IMR-90 (cell line): ENCODE results near the gene STAT4. TPM values are rescaled to one million over a fixed set of nuclear protein-coding genes. Genes with fewer than 3 reads are reported as not detected.

Source experiments
- ATAC-seq: fragments of 200-7000 bp; cut with Tn5 transposase; 2 replicates; pipeline ENCODE4 v1.9.1; 2020; ENCODE audit warnings: low read depth, mild to moderate bottlenecking, moderate library complexity
- BruUV-seq: library from RNA; stranded (reverse); fragments of 400-500 nt; replicated peaks from 2 replicates; lab custom pipeline; 2021; lab: Mats Ljungman, UMichigan
- CTCF ChIA-PET: fragments of 300-600 bp; formaldehyde crosslinking; extraction: SDS; loops from one replicate; lab custom pipeline; 2021; ENCODE audit warnings: antibody characterized with exemption; lab: Yijun Ruan, JAX
- POLR2A ChIA-PET: fragments of 300-600 bp; sonication (Branson Sonifier 250); formaldehyde crosslinking; loops from one replicate; lab custom pipeline; 2022; ENCODE audit warnings: antibody characterized with exemption; ENCODE audit not compliant: unreplicated experiment; lab: Charles Lee
- DNase-seq: peaks from one replicate; pipeline ENCODE4 v3.0.0; 2013
- H2AFZ ChIP-seq: replicated peaks from 2 replicates; pipeline ENCODE3; 2013; ENCODE audit warnings: low read length, mild to moderate bottlenecking; ENCODE audit not compliant: poor library complexity
- H2AK5ac ChIP-seq: 2 replicates; pipeline ENCODE4 v1.6.1; 2013; ENCODE audit warnings: low read depth, low read length, inconsistent platforms
- H2AK9ac ChIP-seq: replicated peaks from 2 replicates; pipeline ENCODE3; 2013; ENCODE audit warnings: mild to moderate bottlenecking, low read depth, low read length, moderate library complexity; ENCODE audit not compliant: poor library complexity
- H2BK120ac ChIP-seq: 2 replicates; pipeline ENCODE4 v1.6.1; 2013; ENCODE audit warnings: low read depth, low read length, inconsistent platforms
- H2BK15ac ChIP-seq: 3 replicates; pipeline ENCODE4 v1.6.1; 2013; ENCODE audit warnings: low read depth, low read length, inconsistent platforms
- H2BK20ac ChIP-seq: 2 replicates; pipeline ENCODE4 v1.6.1; 2013; ENCODE audit warnings: low read depth, mild to moderate bottlenecking, inconsistent platforms, low read length, moderate library complexity
- H2BK5ac ChIP-seq: 2 replicates; pipeline ENCODE4 v1.6.1; 2013; ENCODE audit warnings: mild to moderate bottlenecking, low read depth, low read length, inconsistent platforms; ENCODE audit not compliant: poor library complexity, severe bottlenecking
- H3K14ac ChIP-seq: replicated peaks from 2 replicates; pipeline ENCODE4 v1.6.1; 2013; ENCODE audit warnings: low read depth, low read length, inconsistent platforms
- H3K18ac ChIP-seq: 2 replicates; pipeline ENCODE4 v1.6.1; 2013; ENCODE audit warnings: low read depth, low read length, control low read depth
- H3K23ac ChIP-seq: 2 replicates; pipeline ENCODE4 v1.6.1; 2013; ENCODE audit warnings: low read depth, low read length, inconsistent platforms
- H3K27ac ChIP-seq: 2 replicates; pipeline ENCODE4 v1.5.1; 2013; ENCODE audit warnings: mild to moderate bottlenecking, control low read depth, low read length; ENCODE audit not compliant: insufficient read depth
- H3K27me3 ChIP-seq: 2 replicates; pipeline ENCODE4 v1.6.1; 2013; ENCODE audit warnings: low read length; ENCODE audit not compliant: control insufficient read depth, insufficient read depth
- H3K36me3 ChIP-seq: 2 replicates; pipeline ENCODE4 v1.6.1; 2013; ENCODE audit warnings: low read length, mixed read lengths; ENCODE audit not compliant: control insufficient read depth, insufficient read depth
- H3K4ac ChIP-seq: 2 replicates; pipeline ENCODE4 v1.6.1; 2013; ENCODE audit warnings: low read depth, low read length, inconsistent platforms
- H3K4me1 ChIP-seq: 2 replicates; pipeline ENCODE4 v1.6.1; 2013; ENCODE audit warnings: low read length, mixed read lengths; ENCODE audit not compliant: control insufficient read depth, insufficient read depth
- H3K4me2 ChIP-seq: 2 replicates; pipeline ENCODE4 v1.6.1; 2013; ENCODE audit warnings: low read depth, mild to moderate bottlenecking, control low read depth, low read length, moderate library complexity
- H3K4me3 ChIP-seq: 2 replicates; pipeline ENCODE4 v1.5.1; 2013; ENCODE audit warnings: low read depth, mild to moderate bottlenecking, control low read depth, low read length, moderate library complexity; ENCODE audit not compliant: insufficient read depth
- H3K56ac ChIP-seq: 2 replicates; pipeline ENCODE4 v1.6.1; 2013; ENCODE audit warnings: low read length, inconsistent platforms; ENCODE audit not compliant: insufficient read depth; ENCODE audit errors: extremely low read depth
- H3K79me1 ChIP-seq, 2 experiments: 2 replicates each; pipeline ENCODE4 v1.6.1; 2013; ENCODE audit warnings: low read length in 2 of 2, inconsistent platforms in 1 of 2, low read depth in 1 of 2
- H3K9ac ChIP-seq: 2 replicates; pipeline ENCODE4 v1.6.1; 2013; ENCODE audit warnings: low read depth, low read length, control low read depth
- H3K9me1 ChIP-seq: 2 replicates; pipeline ENCODE4 v1.6.1; 2013; ENCODE audit warnings: low read length, inconsistent platforms; ENCODE audit not compliant: insufficient read depth
- H3K9me3 ChIP-seq: 2 replicates; pipeline ENCODE4 v1.6.1; 2013; ENCODE audit warnings: low read length; ENCODE audit not compliant: control insufficient read depth, insufficient read depth
- H4K20me1 ChIP-seq: 2 replicates; pipeline ENCODE4 v1.6.1; 2013; ENCODE audit warnings: low read length, inconsistent platforms; ENCODE audit not compliant: insufficient read depth
- H4K5ac ChIP-seq: 2 replicates; pipeline ENCODE4 v1.6.1; 2013; ENCODE audit warnings: mild to moderate bottlenecking, low read depth, low read length, control low read depth
- H4K8ac ChIP-seq, 2 experiments: 2 replicates each; pipeline ENCODE4 v1.6.1; 2013; ENCODE audit warnings: low read depth in 2 of 2, low read length in 2 of 2, control low read depth in 1 of 2, inconsistent platforms in 1 of 2
- H4K91ac ChIP-seq: 2 replicates; pipeline ENCODE4 v1.6.1; 2013; ENCODE audit warnings: low read depth, low read length, inconsistent platforms; ENCODE audit not compliant: insufficient read depth
- BHLHE40 ChIP-seq: fragments of 150-350 bp; IDR thresholded peaks from 2 replicates; pipeline ENCODE4 v1.6.1; 2016; ENCODE audit warnings: mild to moderate bottlenecking, low read depth, low read length
- CEBPB ChIP-seq: IDR thresholded peaks from 2 replicates; pipeline ENCODE4 v1.6.1; 2012; ENCODE audit warnings: low read depth, low read length, improper control_type of control experiment
- CHD1 ChIP-seq: IDR thresholded peaks from 2 replicates; pipeline ENCODE4 v1.6.1; 2012; ENCODE audit warnings: low read depth, low read length, improper control_type of control experiment
- CTCF ChIP-seq: conservative IDR thresholded peaks from 2 replicates; pipeline ENCODE4 v1.5.1; 2012; ENCODE audit warnings: mild to moderate bottlenecking, low read depth, low read length, improper control_type of control experiment
- FOS ChIP-seq: fragments of 150-350 bp; IDR thresholded peaks from 2 replicates; pipeline ENCODE4 v1.6.1; 2016; ENCODE audit warnings: low read depth, low read length
- MAFK ChIP-seq: IDR thresholded peaks from 2 replicates; pipeline ENCODE4 v1.6.1; 2012; ENCODE audit warnings: low read depth, low read length, improper control_type of control experiment
- MAZ ChIP-seq: IDR thresholded peaks from 2 replicates; pipeline ENCODE4 v1.6.1; 2012; ENCODE audit warnings: low read depth, mild to moderate bottlenecking, low read length, improper control_type of control experiment, moderate library complexity, borderline replicate concordance
- MXI1 ChIP-seq: IDR thresholded peaks from 2 replicates; pipeline ENCODE4 v1.6.1; 2012; ENCODE audit warnings: low read depth, mild to moderate bottlenecking, low read length, moderate library complexity, borderline replicate concordance
- NFE2L2 ChIP-seq: fragments of 150-350 bp; IDR thresholded peaks from 2 replicates; pipeline ENCODE4 v1.6.1; 2016; ENCODE audit warnings: low read depth, mild to moderate bottlenecking, low read length
- POLR2A ChIP-seq: IDR thresholded peaks from 2 replicates; pipeline ENCODE4 v1.6.1; 2012; ENCODE audit warnings: mild to moderate bottlenecking, low read depth, low read length
- RAD21 ChIP-seq: IDR thresholded peaks from 2 replicates; pipeline ENCODE4 v1.6.1; 2012; ENCODE audit warnings: low read length, improper control_type of control experiment
- RCOR1 ChIP-seq: IDR thresholded peaks from 2 replicates; pipeline ENCODE4 v1.6.1; 2012; ENCODE audit warnings: mild to moderate bottlenecking, low read length, improper control_type of control experiment; ENCODE audit not compliant: insufficient replicate concordance
- RFX5 ChIP-seq: IDR thresholded peaks from 2 replicates; pipeline ENCODE4 v1.8.0; 2012; ENCODE audit warnings: low read depth, mild to moderate bottlenecking, low read length, moderate library complexity
- SMC3 ChIP-seq: fragments of 150-350 bp; IDR thresholded peaks from 2 replicates; pipeline ENCODE4 v1.6.1; 2016; ENCODE audit warnings: low read depth, mild to moderate bottlenecking, antibody characterized with exemption, low read length, moderate library complexity
- WGBS, 2 experiments: methylation state at CpG; one replicate each; pipeline versions ENCODE4 v1.1.5 to v1.1.7; 2013; ENCODE audit warnings: missing lambda C conversion rate in 2 of 2; ENCODE audit not compliant: insufficient read length in 1 of 2; ENCODE audit errors: extremely low coverage in 2 of 2; 5-methylcytosine and 5-hydroxymethylcytosine counted together
- dilution Hi-C: fragments of 300-500 bp; cut with HindIII; formaldehyde crosslinking; loops from one replicate; pipeline ENCODE4 v1.14.3; 2018; ENCODE audit warnings: low sequenced_read_pairs; ENCODE audit not compliant: unreplicated experiment
- in situ Hi-C: fragments of 300-500 bp; cut with MboI; formaldehyde crosslinking; loops from 3 replicates; pipeline ENCODE4 v1.14.3; 2019; ENCODE audit warnings: low sequenced_read_pairs, inconsistent platforms, mixed read lengths
- intact Hi-C: fragments of 100-400 bp; cut with micrococcal nuclease; formaldehyde crosslinking; loops from 2 replicates; pipeline ENCODE4 v1.10.0; 2022
- polyA plus RNA-seq, 3 experiments: library from polyadenylated mRNA; depleted of rRNA; stranded (reverse); fragments of >200 nt; gene quantifications; 2 replicates each; pipeline ENCODE4 v1.2.3, GENCODE V29; 2012; ENCODE audit warnings: low replicate concordance in 1 of 3
- total RNA-seq: library from RNA; depleted of rRNA; stranded (reverse); fragments of >200 nt; gene quantifications from 2 replicates; pipeline ENCODE4 v1.2.3, GENCODE V29; 2012
- TF ChIP-seq, protein P1 (sequence below): fragments of 150-350 bp; IDR thresholded peaks from 2 replicates; pipeline ENCODE4 v1.6.1; 2016; ENCODE audit warnings: low read depth, mild to moderate bottlenecking, low read length, moderate library complexity, borderline replicate concordance
- TF ChIP-seq, protein P2 (sequence below): fragments of 150-350 bp; IDR thresholded peaks from 2 replicates; pipeline ENCODE4 v1.6.1; 2017; ENCODE audit warnings: mild to moderate bottlenecking, antibody characterized with exemption, low read length, low read depth

STAT4 gene
- total and polyA plus RNA-seq, 2 of the 4 experiments (the other 2 are of a cell fraction): 0.36 to 0.48 TPM

- no peak overlapping the region for H2AK5ac ChIP-seq
- no peaks in the 10 kb centered on the region for H3K36me3 ChIP-seq
- peaks cover 2% of the 10 kb centered on the region; the same call in 1 of the 2 replicates for H3K9me1 ChIP-seq
- no peak overlapping the region for H2BK120ac ChIP-seq
- no peak overlapping the region for H4K5ac ChIP-seq
- H3K9me3 ChIP-seq: no peaks in the 10 kb centered on the region
- intact Hi-C loops (loop anchor here (2.0 kb wide), 1 partner anchor 373 kb away; no protein-coding TSS in a partner anchor), in situ Hi-C loops (loop anchor here (5.0 kb wide), 1 partner anchor 101 kb away; no protein-coding TSS in a partner anchor), dilution Hi-C loops (no loop called here)
- no peaks in the 10 kb centered on the region for H4K20me1 ChIP-seq
- no CpG with 5 or more reads among the region's 2 CpGs for WGBS, 2 experiments
- no peak overlapping the region for H4K8ac ChIP-seq
- H2AK9ac ChIP-seq: no peak overlapping the region
- ATAC-seq (no peak), DNase-seq (no peak)
- H2BK20ac ChIP-seq: no peak overlapping the region
- H3K4ac ChIP-seq: no peak overlapping the region
- no peaks in the 10 kb centered on the region for H3K79me1 ChIP-seq
- H3K56ac ChIP-seq: no peak overlapping the region
- TF ChIP-seq SMC3 (no peak), FOS (no peak), RAD21 (no peak), NFE2L2 (no peak), MAFK (no peak), POLR2A (no peak), MXI1 (no peak), BHLHE40 (no peak), CTCF (no peak), RFX5 (no peak), CEBPB (no peak), CHD1 (no peak), MAZ (no peak), RCOR1 (no peak)
- TF ChIP-seq, protein P1, sequence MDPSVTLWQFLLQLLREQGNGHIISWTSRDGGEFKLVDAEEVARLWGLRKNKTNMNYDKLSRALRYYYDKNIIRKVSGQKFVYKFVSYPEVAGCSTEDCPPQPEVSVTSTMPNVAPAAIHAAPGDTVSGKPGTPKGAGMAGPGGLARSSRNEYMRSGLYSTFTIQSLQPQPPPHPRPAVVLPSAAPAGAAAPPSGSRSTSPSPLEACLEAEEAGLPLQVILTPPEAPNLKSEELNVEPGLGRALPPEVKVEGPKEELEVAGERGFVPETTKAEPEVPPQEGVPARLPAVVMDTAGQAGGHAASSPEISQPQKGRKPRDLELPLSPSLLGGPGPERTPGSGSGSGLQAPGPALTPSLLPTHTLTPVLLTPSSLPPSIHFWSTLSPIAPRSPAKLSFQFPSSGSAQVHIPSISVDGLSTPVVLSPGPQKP: no peak
- TF ChIP-seq, protein P2, sequence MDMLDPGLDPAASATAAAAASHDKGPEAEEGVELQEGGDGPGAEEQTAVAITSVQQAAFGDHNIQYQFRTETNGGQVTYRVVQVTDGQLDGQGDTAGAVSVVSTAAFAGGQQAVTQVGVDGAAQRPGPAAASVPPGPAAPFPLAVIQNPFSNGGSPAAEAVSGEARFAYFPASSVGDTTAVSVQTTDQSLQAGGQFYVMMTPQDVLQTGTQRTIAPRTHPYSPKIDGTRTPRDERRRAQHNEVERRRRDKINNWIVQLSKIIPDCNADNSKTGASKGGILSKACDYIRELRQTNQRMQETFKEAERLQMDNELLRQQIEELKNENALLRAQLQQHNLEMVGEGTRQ: no peak
- H3K4me1 ChIP-seq: no peaks in the 10 kb centered on the region
- no peak overlapping the region for H3K9ac ChIP-seq
- no peak overlapping the region for H4K91ac ChIP-seq
- CTCF ChIA-PET: interaction anchor here (3.5 kb wide), 1 partner anchor 103 kb away, joined by 53 read pairs; no protein-coding TSS in a partner anchor
- no peak overlapping the region for H2AFZ ChIP-seq
- H3K23ac ChIP-seq: no peak overlapping the region
- peaks cover 1% of the 10 kb centered on the region; the same call in 1 of the 2 replicates for H3K27me3 ChIP-seq
- H2BK5ac ChIP-seq: no peak overlapping the region
- no peak overlapping the region for H2BK15ac ChIP-seq
- H3K18ac ChIP-seq: no peak overlapping the region
- H3K4me2 ChIP-seq: no peak overlapping the region
- POLR2A ChIA-PET: interaction anchor here (0.6 kb wide), 1 partner anchor 102 kb away, joined by 5 read pairs; no protein-coding TSS in a partner anchor
- no TSS peak for BruUV-seq
- no peak overlapping the region for H3K4me3 ChIP-seq
- H3K27ac ChIP-seq: no peak overlapping the region
- H3K14ac ChIP-seq: no peak overlapping the region
These were observed 2.9 kb upstream of the STAT4 start for GRCh38 chr2:191153716-191154115.
